UCSD-AML1 (cell line): ENCODE data around the gene ATP10B.

Experiments used
- DNase-seq: peaks from one replicate; lab custom pipeline; 2025; ENCODE audit not compliant: unreplicated experiment; lab: John Stamatoyannopoulos, UW

Gene ATP10B

DNA sequence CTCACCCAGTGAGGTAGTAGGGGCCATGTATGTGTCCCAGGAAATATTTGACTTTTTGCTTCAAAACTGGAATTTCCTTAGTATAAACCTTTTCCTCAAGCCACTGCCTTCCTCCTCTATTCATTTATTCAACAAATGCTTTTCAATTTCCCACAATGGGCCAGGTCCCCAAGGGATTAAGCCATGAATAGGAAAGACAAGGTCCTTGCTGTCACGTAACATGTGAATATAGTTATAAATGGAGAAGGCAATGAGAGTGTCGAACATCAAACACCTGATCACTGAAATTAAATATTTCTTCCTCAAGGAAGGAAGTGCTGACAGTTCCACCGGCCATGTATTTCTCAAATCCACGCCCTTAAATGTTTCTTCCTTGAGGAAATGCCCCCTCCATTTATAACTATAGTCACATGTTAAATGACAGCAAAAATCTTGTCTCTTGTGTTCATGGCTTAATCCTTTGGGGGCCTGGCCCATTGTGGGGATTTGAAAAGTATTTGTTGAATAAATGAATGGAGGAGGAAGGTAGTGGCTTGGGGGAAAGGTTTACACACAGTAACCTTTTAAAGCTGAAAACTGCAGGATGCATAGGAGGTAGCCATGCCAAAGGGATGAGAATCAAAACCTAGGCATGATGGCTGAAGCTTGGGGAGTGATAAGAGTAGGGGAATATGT is 284.8 kb downstream of the ATP10B start:
- DNase-seq, result no peak

DNA sequence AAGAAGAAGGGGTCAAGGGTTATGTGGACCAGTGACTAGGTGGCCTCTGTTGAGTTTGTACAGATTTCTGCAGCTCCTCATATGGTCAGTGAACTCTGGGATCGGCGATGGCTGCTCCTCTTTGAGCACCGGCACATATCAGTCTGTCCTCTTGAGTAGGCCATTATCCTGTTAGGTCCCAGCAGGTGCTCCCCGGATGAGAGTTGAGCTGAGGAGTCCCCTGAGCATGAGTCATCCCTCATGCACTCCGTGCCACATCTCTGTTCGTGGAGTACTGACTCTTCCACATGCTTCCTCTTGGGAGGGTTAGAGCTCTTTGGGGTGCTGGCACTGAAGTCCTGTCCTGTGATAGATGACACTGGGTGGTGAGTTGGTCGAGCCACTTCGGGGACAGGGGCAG is 286.6 kb downstream of the ATP10B start:
- no peak for DNase-seq

DNA sequence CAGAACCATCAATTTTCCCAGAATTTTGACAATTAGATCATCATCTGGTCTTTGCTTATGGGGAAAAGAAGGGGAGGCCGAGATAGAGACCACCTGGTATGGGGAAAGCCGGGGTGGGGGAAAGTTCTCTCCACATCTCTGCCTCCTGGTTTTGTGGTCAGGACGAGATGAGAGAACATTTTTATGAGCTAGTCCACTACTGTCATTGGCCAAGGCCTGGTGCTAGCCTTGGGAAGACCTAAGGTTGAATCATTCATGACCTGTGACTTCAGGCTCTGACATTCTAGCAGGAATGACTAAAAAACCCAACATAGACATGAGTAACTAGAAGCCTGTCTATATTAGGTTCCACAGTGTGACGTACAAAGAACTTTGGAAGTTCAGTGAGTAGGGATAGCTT is 295.2 kb downstream of the ATP10B start:
- DNase-seq, result no peak

DNA sequence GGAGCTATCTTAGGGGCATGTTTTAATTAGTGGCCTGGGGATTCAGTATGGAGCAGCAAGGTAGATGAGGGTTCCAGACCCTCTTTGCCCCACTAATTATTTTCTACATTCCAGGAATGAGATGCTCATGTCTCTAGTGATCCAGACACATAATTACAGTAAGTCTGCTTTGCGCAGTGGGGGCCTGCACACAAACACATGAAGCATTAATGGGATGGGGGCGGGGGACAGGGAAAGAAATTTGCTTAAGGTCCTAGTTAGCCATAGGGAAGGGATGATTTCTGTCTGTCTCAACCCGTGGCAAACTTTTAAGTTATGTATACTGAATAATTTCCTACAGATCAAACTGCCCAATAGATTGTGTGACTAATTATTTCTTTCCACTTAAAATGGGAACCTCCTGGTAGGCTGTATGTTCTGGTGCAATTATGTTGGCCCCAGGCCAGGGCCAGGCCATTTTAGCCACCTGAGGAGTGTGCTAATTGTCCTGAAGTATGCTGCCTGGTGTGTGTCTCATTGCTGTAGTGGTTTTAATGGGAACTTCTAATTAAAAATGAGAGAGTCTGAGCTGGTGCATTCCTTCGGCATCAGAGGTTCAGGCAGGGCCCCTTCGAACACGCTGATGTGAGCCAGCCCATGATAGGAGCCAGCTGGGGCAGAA is 295.9 kb downstream of the ATP10B start:
- no peak for DNase-seq

DNA sequence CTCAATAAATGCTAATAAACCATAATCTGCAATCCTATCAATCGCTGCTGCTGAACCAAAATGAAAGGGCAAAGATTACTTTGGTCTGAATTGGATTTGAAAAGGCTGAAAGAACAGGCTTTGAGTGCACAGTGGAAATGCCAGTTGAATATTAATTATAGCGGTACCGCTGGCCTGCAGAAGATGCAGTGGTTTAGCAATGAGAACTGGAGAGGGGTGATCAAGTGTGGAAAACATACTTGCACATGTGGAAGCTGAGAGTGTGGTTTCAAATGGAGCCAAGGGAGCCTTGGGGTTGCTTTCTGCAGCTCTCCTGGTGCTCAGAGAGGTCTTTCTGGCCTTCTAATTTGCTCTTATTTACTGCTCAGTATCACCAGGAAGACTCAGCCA is 296.4 kb downstream of the ATP10B start:
- no peak for DNase-seq

DNA sequence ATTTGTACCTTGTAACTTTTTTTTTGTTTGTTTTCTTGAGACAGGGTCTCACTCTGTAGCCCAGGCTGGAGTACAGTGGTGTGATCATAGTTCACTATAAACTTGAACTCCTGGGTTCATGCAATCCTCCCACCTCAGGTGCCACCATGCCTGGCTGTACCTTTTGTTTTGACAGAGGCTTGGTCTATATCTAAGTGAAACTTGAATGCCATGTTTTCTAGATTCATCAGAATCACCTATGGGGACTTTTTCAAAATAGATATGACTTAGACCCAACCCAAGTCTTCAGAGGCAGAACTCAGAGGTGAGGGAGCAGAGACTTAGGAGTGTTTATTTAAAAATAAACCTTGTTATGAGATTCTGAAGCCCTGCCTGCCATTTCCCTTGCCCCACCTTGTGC is 301.9 kb downstream of the ATP10B start:
- DNase-seq, result no peak

DNA sequence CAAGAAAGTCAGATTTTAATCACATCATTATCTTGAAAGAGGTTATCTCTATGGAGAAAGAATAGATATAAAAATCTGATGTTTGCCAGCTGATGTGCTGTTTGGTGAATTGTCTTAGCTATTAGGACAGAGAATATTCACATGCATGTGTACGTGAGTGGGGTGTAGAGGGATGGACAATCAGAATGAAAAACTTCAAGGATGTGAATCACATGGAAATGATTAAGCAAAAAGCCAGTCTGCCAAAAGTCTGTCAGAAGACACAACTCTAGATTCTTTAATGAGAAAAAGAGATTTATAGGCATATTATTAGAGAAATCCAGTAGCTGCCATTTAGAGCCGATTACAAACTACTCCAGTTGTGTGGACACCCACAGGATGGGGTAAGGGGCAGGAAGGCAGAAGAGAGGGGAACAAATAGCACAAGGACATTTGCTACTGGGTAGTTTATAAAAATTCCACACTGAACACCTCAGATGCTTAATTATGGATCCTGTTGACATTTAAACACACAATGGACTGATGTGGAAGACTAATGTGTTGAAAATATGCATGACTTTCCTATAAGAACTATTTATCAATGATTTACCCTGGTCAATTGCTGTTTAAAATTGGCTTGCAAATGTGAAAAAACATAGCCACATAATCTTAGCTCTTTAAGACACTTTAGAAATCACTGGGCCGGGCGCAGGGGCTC is 302.9 kb downstream of the ATP10B start:
- DNase-seq, result no peak

DNA sequence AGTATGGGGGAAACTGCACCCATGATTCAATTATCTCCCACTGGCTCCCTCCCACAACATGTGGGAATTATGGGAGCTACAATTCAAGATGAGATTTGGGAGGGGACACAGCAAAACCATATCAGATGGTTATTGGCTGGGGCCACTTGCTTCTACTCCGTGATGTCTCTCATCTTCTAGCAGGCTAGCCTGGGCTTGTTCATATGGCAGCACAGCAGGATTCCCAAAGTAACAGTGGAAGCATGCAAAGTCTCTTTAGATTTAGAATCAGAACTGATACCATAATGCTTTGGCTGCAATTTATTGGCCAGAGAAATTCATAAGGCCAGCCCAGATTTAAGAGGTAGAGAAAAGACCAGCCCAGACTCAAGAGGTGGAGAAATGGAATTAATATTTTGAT is 304.1 kb downstream of the ATP10B start:
- no peak for DNase-seq

DNA sequence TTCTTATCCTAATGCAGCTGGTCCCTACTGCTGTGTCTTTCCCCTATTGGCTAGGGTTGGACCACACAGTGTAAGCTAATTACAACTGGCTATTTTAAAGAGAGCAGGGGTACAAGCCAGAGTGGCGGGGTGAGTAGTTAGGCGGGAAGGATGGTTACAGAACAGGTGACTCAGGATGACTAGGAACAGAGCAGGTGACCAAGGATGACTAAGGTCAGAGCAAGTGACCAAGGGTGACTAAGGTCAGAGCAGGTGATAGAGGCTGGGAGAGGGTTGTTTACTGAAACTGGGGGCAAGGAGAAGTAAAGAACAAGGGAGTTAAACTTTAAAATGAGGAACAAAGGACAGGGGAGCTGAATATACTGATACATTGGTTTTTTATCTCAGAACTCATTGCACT is 304.9 kb downstream of the ATP10B start:
- no peak for DNase-seq

DNA sequence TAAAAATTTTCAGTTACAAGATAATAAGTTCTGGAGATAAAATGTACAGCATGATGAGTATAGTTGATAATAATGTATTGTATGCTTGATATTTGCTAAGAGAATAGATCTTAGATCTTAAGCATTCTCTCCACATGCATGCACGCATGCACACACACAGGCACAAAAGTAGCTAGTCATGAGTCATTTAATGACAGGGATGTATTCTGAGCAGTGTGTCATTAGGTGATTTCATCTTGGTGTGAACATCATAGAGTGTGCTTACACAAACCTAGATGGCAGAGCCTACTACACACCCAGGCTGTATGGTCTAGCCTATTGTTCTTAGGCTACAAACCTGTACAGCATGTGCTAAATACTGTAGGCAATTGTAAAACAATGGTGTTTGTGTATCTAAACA is 306.2 kb downstream of the ATP10B start:
- DNase-seq, result no peak

DNA sequence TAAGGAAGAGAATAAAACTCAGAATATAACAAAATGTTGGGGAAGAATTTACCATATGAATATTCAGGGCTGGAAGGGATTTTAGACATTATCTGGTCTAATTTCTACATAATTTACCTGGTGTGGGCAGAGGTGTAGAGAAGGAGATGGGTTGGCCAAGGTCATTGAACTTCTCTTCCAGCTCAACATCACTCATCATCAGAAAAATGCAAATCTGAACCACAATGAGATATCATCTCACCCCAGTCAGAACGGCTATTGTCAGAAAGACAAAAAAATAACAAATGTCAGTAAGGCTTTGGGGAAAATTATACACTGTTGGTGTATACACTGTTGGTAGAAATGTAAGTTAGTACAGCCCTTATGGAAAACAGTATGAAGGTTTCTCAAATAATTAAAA is 308.6 kb downstream of the ATP10B start:
- no peak for DNase-seq

DNA sequence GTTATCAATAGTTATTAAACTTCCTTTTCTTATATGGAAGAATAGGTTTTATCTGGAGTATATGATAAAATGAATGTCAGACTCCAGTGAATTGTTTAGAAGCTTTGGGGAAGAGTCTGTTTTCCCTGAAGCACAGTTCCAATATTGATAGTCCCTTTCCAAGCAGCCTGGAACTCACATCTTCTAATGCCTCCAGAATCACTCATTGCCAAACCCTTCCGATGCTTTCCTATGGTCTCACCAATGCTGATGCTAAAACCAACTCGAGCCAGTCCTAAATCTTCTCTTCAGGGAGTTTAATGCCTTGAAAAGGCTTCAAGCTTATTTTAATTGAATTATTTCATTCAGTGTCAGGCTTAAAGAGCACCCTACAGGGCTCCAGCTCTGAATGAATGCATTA is 309.2 kb downstream of the ATP10B start:
- DNase-seq, result no peak

DNA sequence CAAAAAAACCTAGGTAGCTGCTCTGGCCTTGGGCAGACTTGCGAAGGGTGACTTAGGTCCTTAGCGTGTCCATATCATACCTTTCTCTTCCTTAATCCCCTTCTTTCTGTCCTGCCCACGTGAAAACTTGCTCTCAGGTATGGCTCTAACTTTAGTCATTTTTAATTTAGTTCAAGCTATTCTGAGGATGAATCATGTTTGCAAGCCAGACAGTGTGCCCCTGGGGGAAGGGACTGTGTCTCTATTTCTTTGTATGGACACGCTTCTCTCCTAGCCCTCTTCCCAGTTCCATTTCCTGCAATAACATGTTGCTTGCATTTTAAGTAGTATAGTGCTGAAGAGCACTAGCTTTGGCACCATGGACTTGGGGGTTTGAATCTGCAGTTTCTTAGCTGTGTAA is 309.7 kb downstream of the ATP10B start:
- DNase-seq, result no peak

DNA sequence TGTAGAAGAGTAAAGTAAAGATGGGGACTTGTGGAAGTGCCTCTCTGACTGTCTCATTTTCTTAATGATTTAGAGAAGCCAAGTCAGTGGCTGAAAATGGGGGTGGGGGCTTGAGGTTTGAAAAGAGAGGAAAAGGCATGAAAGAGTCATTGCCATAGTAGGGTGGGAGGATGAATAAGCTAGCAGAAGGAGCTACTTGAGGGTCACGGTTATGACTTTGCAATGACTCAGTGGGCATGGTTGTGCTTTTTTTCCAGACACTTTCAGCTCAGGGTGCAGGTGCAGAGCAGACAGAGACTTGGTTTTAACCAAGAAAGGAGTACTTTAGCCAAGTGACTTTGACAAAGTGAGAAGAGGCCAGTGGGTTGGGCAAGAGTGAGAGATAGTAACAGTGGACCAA is 312.6 kb downstream of the ATP10B start:
- DNase-seq, result no peak

DNA sequence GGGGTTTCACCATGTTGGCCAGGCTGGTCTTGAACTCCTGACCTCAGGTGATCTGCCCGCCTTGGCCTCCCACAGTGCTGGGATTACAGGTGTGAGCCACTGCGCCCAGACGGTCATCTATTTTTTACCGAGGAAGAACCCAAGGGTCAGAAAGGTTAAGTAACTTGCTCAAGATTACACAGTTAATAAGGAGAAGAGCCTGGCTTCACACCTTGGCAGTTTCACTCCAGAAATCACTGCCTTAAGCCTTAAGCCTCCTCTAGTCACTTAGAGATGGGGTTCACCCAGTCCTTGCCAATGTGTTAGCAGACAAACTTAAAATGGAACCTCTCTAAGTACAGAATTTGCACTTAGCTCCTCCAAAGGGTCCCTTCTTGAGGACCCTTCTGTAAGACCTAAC is 314.1 kb downstream of the ATP10B start:
- DNase-seq, result no peak

DNA sequence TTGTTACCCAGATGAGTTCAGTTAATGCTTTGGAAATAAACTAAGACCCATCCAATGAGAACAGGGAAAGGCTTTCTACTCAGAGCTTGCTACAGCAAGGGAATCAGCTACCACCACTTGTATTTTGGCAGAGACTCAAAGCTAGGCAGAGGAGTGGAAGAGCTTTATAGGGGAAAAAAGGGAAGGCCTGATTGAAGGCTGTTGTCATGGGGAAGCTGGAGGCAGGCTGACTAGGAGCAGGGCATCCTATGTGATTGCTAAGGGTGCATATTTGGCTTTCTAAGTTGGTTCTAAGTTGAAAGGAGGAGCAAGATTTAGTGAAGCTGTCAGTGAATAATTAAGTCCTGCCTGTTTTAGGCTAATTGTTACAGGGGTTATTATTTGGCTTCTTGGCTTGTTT is 314.9 kb downstream of the ATP10B start:
- no peak for DNase-seq

DNA sequence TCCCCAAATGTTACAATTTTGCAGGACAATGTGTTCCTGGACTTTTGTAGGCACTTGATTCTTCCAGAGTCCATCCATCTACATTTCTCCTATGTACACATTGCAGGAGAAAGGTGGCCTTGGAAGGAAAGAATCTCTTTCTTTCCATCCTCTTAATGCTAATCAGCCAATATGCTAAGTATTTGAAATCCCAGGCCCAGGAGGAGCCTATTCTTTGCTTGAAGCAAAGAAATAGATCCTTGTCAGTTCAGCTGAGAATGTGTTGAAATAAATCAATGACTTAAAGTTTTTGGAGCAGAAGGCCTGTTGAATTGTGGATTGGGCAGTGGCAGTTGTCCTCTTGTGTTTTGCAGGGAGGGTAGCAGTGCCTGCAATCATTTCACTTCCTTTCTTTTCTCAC is 317.1 kb downstream of the ATP10B start:
- DNase-seq, result no peak

DNA sequence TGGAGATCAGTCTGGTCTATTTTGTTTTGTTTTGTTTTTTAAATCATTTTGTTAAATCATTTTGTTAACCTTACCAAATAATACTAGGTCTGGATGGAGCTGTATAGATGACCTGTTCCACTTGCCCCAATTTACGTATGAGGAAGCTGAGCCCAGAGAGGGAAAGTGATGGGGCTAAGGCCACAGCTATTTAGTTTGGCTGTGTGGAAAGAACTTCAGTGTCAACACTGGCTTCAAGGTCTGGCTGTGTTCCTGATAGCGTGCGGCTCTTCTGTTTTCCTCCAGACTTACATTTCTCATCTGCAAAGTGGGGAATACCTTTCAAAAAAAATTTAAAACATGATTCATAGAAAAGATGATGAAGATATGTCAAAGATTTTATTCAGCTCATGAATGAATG is 317.9 kb downstream of the ATP10B start:
- DNase-seq, result no peak

DNA sequence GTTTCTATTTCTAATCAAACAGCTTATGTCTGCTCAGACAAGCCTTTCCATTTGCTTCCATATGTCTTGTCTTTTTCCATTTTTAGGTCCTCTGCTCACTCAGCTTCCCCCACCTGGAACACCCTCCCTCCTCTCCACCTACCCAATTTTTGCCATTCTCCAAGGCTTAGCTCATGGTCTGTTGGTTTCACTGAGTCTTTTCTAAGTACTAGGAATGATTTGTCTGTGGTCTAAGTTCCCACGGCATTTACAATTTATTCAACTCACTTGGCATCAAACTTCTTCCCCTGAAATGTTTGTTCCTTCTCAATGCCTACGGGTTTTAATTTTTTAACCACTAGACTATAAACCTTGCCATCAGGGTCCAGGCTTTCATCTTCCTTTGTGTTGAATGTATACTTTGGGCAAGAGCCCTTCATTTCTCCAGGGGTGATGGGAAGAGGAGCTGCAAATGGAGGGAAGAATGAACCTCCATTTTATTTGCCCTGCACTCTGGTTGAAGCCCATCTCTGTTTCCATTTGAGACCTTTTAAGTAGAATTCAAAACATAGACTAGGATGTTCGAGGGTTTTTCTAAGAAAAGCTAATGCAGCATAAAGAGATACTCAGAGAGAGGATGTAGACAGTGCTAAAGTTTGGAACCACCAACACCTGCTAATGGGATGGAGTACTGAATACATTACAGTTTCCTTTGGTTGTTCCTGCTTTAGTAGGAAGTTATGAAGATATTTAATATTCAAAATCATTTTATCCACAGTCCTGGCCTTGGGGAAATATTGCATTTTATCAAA is 326.3 kb downstream of the ATP10B start:
- DNase-seq, result no peak

DNA sequence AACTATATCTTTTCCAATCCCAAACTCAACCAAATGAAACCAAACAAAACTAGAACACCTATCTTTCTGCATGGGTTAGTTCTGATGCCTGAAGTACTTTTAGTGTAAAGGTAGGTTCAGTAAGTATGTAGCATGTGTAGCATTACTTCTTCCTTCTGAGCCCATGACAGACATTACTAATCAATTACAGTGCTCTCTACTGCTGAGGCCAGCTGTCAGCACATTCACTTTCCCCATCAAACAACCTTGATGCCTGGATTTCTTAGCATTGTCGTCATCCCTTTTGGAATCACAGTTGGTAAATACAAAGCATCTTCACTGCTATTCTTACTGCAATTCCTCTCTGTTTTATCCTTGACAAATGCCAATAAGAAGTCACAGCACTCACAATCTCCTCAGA is 327.2 kb downstream of the ATP10B start:
- no peak for DNase-seq

DNA sequence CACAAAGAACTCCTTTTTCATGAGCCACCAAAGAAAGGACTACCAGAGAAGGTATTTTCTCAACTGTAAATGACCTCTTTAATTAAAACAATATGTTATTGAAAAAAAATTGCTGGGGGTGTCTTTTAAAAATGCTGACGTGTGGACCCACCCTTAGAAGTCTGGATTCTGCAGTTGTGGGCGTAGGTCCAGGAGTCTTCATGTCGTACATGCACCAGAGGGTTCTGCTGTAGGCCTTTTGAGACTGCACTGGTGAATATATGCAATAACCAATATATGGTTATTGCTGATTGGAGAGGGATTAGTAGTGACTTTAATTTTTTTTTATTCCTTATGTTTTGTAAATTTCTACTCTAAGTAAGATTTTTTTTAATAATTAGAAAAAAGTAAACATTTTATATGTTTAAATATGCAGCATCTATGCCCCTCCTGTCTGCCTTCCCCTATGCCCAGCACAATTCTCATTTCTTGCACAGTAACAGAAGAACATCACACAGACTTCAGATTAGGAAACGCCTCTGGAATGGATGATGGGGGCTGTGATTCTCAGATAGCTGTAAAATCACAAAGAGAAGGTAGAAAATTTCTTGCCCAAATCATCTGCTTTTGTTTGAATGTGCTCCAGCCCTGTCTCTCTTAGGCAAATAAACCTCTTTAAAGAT is 328.4 kb downstream of the ATP10B start:
- DNase-seq, result no peak

DNA sequence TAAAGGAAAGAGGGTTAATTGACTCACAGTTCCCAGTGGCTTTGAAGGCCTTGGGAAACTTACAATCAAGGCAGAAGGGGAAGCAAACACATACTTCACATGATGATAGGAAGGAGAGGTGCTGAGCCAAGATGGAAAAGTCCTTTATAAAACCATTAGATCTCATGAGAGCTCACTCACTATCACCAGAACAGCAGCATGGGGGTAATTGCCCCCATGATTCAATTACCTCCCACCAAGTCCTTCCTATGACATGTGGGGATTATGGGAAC is 330.7 kb downstream of the ATP10B start:
- DNase-seq, result no peak
